ENCODE data around the gene DNASE1. TPM values are rescaled to one million over a fixed set of nuclear protein-coding genes. Genes with fewer than 3 reads are reported as not detected.

Gene DNASE1
- total and polyA plus RNA-seq, 4 donors = 0.77 to 11.6 (median 6.2) TPM

GRCh38 chr16:3640632-3641501 lies 13.6 kb upstream of the DNASE1 start:
- Histone ChIP-seq H3K4me1 (ENCODE audit: control insufficient read depth in 4 of 4, insufficient read depth in 4 of 4, low read length in 3 of 4) (peaks cover 0 to 9% (median 4%) of the 10 kb centered on the region in 4 donors), H3K9me3 (ENCODE audit: control insufficient read depth in 4 of 4, low read length in 3 of 4) (no peaks in the 10 kb centered on the region), H3K4me3 (ENCODE audit: low read depth in 1 of 3, low read length in 3 of 3) (no peak overlapping the region), H3K36me3 (ENCODE audit: control insufficient read depth in 4 of 4, insufficient read depth in 3 of 4, low read depth in 1 of 4, low read length in 3 of 4) (peaks cover 0 to 8% (median under 1%) of the 10 kb centered on the region in 4 donors), H3K27me3 (ENCODE audit: control insufficient read depth in 4 of 4, insufficient read depth in 4 of 4, low read length in 3 of 4) (no peaks in the 10 kb centered on the region), H3K27ac (ENCODE audit: low read depth in 1 of 2, low read length in 2 of 2) (no peak overlapping the region), H3K9ac (ENCODE audit: low read depth in 1 of 2, low read length in 2 of 2) (no peak overlapping the region)
- TF ChIP-seq ZBTB33 (IDR thresholded peaks at IDR 0.05) (no peak), RXRA (IDR thresholded peaks at IDR 0.05) (no peak), TAF1 (conservative IDR thresholded peaks at IDR 0.05) (no peak), YY1 (IDR thresholded peaks at IDR 0.05) (no peak), FOXA2 (IDR thresholded peaks at IDR 0.05) (no peak), FOXA1 (IDR thresholded peaks at IDR 0.05) (no peak)
- TF ChIP-seq, protein P1, sequence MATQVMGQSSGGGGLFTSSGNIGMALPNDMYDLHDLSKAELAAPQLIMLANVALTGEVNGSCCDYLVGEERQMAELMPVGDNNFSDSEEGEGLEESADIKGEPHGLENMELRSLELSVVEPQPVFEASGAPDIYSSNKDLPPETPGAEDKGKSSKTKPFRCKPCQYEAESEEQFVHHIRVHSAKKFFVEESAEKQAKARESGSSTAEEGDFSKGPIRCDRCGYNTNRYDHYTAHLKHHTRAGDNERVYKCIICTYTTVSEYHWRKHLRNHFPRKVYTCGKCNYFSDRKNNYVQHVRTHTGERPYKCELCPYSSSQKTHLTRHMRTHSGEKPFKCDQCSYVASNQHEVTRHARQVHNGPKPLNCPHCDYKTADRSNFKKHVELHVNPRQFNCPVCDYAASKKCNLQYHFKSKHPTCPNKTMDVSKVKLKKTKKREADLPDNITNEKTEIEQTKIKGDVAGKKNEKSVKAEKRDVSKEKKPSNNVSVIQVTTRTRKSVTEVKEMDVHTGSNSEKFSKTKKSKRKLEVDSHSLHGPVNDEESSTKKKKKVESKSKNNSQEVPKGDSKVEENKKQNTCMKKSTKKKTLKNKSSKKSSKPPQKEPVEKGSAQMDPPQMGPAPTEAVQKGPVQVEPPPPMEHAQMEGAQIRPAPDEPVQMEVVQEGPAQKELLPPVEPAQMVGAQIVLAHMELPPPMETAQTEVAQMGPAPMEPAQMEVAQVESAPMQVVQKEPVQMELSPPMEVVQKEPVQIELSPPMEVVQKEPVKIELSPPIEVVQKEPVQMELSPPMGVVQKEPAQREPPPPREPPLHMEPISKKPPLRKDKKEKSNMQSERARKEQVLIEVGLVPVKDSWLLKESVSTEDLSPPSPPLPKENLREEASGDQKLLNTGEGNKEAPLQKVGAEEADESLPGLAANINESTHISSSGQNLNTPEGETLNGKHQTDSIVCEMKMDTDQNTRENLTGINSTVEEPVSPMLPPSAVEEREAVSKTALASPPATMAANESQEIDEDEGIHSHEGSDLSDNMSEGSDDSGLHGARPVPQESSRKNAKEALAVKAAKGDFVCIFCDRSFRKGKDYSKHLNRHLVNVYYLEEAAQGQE (IDR thresholded peaks at IDR 0.05) = no peak
- DNase-seq (ENCODE audit: low spot score) = no peak
- 94% methylated on average over 17 of the region's 17 CpGs for WGBS

DNA sequence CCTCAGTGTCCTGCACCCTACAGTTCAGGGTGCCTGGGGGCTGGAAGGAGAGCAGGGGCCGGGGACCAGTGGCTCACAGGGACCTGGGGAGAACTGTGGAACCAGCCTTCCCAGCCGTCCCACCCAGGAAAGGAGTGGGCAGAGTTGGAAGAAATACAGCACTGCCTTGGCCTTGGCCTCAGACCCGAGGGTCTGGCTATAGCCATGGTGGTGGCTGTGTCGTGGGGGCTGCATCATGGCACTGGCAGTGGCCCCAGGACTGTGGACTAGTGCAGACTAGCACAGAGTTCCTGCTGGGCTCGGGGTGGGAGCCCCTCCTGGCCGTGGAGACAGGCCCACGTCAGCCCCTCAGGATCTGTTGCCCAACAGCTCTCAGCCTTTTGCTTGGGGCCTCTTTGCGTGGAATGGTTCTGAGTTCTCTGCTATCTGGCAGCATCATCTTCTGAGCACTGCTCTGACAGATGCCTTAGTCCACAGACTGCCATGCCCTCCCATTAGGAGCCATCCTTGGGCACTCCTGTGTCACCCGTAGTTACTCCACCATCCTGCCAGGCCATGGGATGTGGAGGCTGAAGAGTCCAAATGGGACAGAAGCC lies 12.6 kb upstream of the DNASE1 start:
- WGBS = 96% methylated on average over 9 of the region's 9 CpGs
- no peak overlapping the region for H3K27ac ChIP-seq (ENCODE audit: low read depth in 1 of 2, low read length in 2 of 2)
- H3K36me3 ChIP-seq (ENCODE audit: control insufficient read depth in 4 of 4, insufficient read depth in 3 of 4, low read depth in 1 of 4, low read length in 3 of 4) = peaks cover 0 to 8% (median under 1%) of the 10 kb centered on the region in 4 donors
- H3K4me3 ChIP-seq (ENCODE audit: low read depth in 1 of 3, low read length in 3 of 3) = no peak overlapping the region
- H3K4me1 ChIP-seq (ENCODE audit: control insufficient read depth in 4 of 4, insufficient read depth in 4 of 4, low read length in 3 of 4) = peaks cover 0 to 13% (median 5%) of the 10 kb centered on the region in 4 donors
- no peak overlapping the region for H3K9ac ChIP-seq (ENCODE audit: low read depth in 1 of 2, low read length in 2 of 2)
- H3K27me3 ChIP-seq (ENCODE audit: control insufficient read depth in 4 of 4, insufficient read depth in 4 of 4, low read length in 3 of 4) = no peaks in the 10 kb centered on the region
- TF ChIP-seq RXRA (IDR thresholded peaks at IDR 0.05) (no peak), NR2F2 (IDR thresholded peaks at IDR 0.05) (no peak), EGR1 (IDR thresholded peaks at IDR 0.05; ENCODE audit: low read depth in 2 of 2) (no peak), HNF4G (IDR thresholded peaks at IDR 0.05) (no peak), ZBTB33 (IDR thresholded peaks at IDR 0.05) (no peak), TAF1 (conservative IDR thresholded peaks at IDR 0.05) (no peak), FOXA1 (IDR thresholded peaks at IDR 0.05) (no peak)
- TF ChIP-seq, protein P2, sequence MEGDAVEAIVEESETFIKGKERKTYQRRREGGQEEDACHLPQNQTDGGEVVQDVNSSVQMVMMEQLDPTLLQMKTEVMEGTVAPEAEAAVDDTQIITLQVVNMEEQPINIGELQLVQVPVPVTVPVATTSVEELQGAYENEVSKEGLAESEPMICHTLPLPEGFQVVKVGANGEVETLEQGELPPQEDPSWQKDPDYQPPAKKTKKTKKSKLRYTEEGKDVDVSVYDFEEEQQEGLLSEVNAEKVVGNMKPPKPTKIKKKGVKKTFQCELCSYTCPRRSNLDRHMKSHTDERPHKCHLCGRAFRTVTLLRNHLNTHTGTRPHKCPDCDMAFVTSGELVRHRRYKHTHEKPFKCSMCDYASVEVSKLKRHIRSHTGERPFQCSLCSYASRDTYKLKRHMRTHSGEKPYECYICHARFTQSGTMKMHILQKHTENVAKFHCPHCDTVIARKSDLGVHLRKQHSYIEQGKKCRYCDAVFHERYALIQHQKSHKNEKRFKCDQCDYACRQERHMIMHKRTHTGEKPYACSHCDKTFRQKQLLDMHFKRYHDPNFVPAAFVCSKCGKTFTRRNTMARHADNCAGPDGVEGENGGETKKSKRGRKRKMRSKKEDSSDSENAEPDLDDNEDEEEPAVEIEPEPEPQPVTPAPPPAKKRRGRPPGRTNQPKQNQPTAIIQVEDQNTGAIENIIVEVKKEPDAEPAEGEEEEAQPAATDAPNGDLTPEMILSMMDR (IDR thresholded peaks at IDR 0.05; ENCODE audit: low read depth, low read length, missing input control) = no peak
- TF ChIP-seq, protein P3, sequence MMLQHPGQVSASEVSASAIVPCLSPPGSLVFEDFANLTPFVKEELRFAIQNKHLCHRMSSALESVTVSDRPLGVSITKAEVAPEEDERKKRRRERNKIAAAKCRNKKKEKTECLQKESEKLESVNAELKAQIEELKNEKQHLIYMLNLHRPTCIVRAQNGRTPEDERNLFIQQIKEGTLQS (IDR thresholded peaks at IDR 0.05) = no peak
- TF ChIP-seq, protein P4, sequence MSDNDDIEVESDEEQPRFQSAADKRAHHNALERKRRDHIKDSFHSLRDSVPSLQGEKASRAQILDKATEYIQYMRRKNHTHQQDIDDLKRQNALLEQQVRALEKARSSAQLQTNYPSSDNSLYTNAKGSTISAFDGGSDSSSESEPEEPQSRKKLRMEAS (IDR thresholded peaks at IDR 0.05) = no peak
- no peaks in the 10 kb centered on the region for H3K9me3 ChIP-seq (ENCODE audit: control insufficient read depth in 4 of 4, low read length in 3 of 4)
- DNase-seq (ENCODE audit: low spot score) = no peak
